ENCODE data around the gene CLOCK. TPM values are rescaled to one million over a fixed set of nuclear protein-coding genes. Genes with fewer than 3 reads are reported as not detected.

Gene CLOCK
- total and polyA plus RNA-seq, 9 of the 15 experiments (the other 6 are each of a cell fraction or from before 2014, with no cell fraction given): 3.7 to 14.4 (median 9.4) TPM

DNA sequence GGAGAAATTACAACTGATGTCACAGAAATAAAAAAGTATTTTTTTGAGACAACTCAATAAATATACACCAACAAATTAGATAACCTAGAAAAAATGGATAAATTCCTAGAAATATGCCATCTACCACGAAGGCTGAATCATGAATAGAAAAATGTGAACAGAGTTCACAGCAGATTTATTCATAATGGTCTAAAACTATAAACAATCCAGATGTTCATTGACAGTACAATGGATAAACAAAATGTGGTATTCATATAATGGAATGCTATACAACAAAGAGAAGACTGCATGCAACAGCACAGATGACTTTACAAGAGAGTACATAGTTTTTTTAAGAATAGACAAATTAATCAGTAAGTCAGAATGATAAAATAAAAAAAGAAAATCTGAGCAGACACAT lies 55.2 kb downstream of the CLOCK start:
- 8% methylated on average over 1 of the region's 1 CpG for WGBS (ENCODE audit: insufficient coverage, low coverage, missing lambda C conversion rate)
- DNase-seq (ENCODE audit: extremely low read depth in 1 of 4, low spot score in 3 of 4) (no peak), ATAC-seq (no peak), FAIRE-seq (no peak)
- in situ Hi-C loops (cut with MboI) (no loop called here), intact Hi-C loops (cut with micrococcal nuclease) (no loop called here)
- Histone ChIP-seq H3K27ac (ENCODE audit: extremely low read depth, low read depth, low read length) (no peak overlapping the region), H3K9me3 (replicated peaks; ENCODE audit: control insufficient read depth, insufficient read depth, low read depth, low read length) (no peaks in the 10 kb centered on the region), H3K4me2 (ENCODE audit: insufficient read depth, low read length) (no peak overlapping the region), H2AFZ (ENCODE audit: low read depth, low read length) (no peak overlapping the region), H3K79me2 (ENCODE audit: control insufficient read depth, insufficient read depth, low read length) (peaks cover 43% of the 10 kb centered on the region), H3K27me3 (ENCODE audit: control insufficient read depth in 2 of 2, insufficient read depth in 2 of 2, low read length in 2 of 2) (no peaks in the 10 kb centered on the region), H4K20me1 (replicated peaks; ENCODE audit: control insufficient read depth, insufficient read depth, low read length) (no peaks in the 10 kb centered on the region), H3K36me3 (ENCODE audit: control insufficient read depth, insufficient read depth, low read length) (peaks cover 33% of the 10 kb centered on the region), H3K4me1 (replicated peaks in 1 of 2; ENCODE audit: control insufficient read depth in 2 of 2, insufficient read depth in 2 of 2, low read length in 2 of 2) (peaks cover 0 to 8% of the 10 kb centered on the region in 2 experiments; a peak in 2 of 5 replicates), H3K4me3 (no peak overlapping the region), H3K9ac (ENCODE audit: insufficient read depth in 1 of 2, low read depth in 2 of 2, low read length in 2 of 2) (no peak overlapping the region), H3K9me1 (ENCODE audit: control insufficient read depth, insufficient read depth, low read length) (no peaks in the 10 kb centered on the region)
- BruUV-seq (replicated peaks): no TSS peak
- CTCF ChIA-PET (ENCODE audit: low intra/inter-chr PET ratio): no interaction called here
- POLR2A ChIA-PET: no interaction called here
- TF ChIP-seq, protein P1, sequence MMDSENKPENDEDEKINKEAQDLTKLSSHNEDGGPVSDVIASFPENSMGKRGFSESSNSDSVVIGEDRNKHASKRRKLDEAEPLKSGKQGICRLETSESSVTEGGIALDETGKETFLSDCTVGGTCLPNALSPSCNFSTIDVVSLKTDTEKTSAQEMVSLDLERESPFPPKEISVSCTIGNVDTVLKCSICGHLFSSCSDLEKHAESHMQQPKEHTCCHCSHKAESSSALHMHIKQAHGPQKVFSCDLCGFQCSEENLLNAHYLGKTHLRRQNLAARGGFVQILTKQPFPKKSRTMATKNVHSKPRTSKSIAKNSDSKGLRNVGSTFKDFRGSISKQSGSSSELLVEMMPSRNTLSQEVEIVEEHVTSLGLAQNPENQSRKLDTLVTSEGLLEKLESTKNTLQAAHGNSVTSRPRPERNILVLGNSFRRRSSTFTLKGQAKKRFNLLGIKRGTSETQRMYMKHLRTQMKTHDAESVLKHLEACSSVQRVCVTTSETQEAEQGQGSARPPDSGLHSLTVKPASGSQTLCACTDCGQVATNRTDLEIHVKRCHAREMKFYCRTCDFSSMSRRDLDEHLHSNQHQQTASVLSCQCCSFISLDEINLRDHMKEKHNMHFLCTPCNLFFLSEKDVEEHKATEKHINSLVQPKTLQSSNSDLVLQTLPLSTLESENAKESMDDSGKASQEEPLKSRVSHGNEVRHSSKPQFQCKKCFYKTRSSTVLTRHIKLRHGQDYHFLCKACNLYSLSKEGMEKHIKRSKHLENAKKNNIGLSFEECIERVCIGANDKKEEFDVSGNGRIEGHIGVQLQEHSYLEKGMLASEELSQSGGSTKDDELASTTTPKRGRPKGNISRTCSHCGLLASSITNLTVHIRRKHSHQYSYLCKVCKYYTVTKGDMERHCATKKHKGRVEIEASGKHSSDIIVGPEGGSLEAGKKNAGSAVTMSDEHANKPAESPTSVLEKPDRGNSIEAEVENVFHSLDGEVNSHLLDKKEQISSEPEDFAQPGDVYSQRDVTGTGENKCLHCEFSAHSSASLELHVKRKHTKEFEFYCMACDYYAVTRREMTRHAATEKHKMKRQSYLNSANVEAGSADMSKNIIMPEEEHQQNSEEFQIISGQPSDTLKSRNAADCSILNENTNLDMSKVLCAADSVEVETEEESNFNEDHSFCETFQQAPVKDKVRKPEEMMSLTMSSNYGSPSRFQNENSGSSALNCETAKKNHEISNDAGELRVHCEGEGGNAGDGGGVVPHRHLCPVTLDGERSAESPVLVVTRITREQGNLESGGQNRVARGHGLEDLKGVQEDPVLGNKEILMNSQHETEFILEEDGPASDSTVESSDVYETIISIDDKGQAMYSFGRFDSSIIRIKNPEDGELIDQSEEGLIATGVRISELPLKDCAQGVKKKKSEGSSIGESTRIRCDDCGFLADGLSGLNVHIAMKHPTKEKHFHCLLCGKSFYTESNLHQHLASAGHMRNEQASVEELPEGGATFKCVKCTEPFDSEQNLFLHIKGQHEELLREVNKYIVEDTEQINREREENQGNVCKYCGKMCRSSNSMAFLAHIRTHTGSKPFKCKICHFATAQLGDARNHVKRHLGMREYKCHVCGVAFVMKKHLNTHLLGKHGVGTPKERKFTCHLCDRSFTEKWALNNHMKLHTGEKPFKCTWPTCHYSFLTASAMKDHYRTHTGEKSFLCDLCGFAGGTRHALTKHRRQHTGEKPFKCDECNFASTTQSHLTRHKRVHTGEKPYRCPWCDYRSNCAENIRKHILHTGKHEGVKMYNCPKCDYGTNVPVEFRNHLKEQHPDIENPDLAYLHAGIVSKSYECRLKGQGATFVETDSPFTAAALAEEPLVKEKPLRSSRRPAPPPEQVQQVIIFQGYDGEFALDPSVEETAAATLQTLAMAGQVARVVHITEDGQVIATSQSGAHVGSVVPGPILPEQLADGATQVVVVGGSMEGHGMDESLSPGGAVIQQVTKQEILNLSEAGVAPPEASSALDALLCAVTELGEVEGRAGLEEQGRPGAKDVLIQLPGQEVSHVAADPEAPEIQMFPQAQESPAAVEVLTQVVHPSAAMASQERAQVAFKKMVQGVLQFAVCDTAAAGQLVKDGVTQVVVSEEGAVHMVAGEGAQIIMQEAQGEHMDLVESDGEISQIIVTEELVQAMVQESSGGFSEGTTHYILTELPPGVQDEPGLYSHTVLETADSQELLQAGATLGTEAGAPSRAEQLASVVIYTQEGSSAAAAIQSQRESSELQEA (IDR thresholded peaks at IDR 0.05; ENCODE audit: low read depth): no peak
- TF ChIP-seq NRF1 (conservative IDR thresholded peaks at IDR 0.05 in 1 of 2, IDR thresholded peaks at IDR 0.05 in 1 of 2) (no peak), ZNF668 (CRISPR knock-in tag; IDR thresholded peaks at IDR 0.05) (no peak), MEF2A (IDR thresholded peaks at IDR 0.05; ENCODE audit: control insufficient read depth, low read depth, low read length) (no peak), NR4A1 (CRISPR knock-in tag; IDR thresholded peaks at IDR 0.05) (no peak), NR4A1 (tag; IDR thresholded peaks at IDR 0.05) (no peak), CAMTA2 (CRISPR knock-in tag; conservative IDR thresholded peaks at IDR 0.05) (no peak), MAFG (tag; conservative IDR thresholded peaks at IDR 0.05) (no peak), RBFOX2 (IDR thresholded peaks at IDR 0.05; ENCODE audit: low read depth, low read length) (no peak)
- TF ChIP-seq, protein P2, sequence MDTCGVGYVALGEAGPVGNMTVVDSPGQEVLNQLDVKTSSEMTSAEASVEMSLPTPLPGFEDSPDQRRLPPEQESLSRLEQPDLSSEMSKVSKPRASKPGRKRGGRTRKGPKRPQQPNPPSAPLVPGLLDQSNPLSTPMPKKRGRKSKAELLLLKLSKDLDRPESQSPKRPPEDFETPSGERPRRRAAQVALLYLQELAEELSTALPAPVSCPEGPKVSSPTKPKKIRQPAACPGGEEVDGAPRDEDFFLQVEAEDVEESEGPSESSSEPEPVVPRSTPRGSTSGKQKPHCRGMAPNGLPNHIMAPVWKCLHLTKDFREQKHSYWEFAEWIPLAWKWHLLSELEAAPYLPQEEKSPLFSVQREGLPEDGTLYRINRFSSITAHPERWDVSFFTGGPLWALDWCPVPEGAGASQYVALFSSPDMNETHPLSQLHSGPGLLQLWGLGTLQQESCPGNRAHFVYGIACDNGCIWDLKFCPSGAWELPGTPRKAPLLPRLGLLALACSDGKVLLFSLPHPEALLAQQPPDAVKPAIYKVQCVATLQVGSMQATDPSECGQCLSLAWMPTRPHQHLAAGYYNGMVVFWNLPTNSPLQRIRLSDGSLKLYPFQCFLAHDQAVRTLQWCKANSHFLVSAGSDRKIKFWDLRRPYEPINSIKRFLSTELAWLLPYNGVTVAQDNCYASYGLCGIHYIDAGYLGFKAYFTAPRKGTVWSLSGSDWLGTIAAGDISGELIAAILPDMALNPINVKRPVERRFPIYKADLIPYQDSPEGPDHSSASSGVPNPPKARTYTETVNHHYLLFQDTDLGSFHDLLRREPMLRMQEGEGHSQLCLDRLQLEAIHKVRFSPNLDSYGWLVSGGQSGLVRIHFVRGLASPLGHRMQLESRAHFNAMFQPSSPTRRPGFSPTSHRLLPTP (IDR thresholded peaks at IDR 0.05; ENCODE audit: borderline replicate concordance, extremely low read depth, insufficient read length): no peak
- TF ChIP-seq, protein P3, sequence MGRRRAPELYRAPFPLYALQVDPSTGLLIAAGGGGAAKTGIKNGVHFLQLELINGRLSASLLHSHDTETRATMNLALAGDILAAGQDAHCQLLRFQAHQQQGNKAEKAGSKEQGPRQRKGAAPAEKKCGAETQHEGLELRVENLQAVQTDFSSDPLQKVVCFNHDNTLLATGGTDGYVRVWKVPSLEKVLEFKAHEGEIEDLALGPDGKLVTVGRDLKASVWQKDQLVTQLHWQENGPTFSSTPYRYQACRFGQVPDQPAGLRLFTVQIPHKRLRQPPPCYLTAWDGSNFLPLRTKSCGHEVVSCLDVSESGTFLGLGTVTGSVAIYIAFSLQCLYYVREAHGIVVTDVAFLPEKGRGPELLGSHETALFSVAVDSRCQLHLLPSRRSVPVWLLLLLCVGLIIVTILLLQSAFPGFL (CRISPR knock-in tag; IDR thresholded peaks at IDR 0.05): no peak

All from K562 (cell line).